Stimulated activated CD8-positive, alpha-beta memory T cell treated with anti-CD3 and anti-CD28 coated beads, Interleukin-7, amount 100 ng/mL, for 4 hours (primary cell): ENCODE measurements around the gene HILPDA.
"Not testable (repeated sequence)": the region's sequence is repeated elsewhere in the genome, so short reads cannot be mapped to it uniquely, and the experiment has no call there.

Source experiments
- DNase-seq, 2 donors: peaks; one replicate each; pipeline ENCODE4 v3.0.0-alpha.2; 2020; ENCODE audit warnings: low read depth in 2 of 2

HILPDA gene

GRCh38 chr7:128463345-128463744 lies 7.7 kb downstream of the HILPDA start:
- not testable (repeated sequence) for DNase-seq

GRCh38 chr7:128463933-128464332 lies 8.3 kb downstream of the HILPDA start:
- not testable (repeated sequence) for DNase-seq

DNA sequence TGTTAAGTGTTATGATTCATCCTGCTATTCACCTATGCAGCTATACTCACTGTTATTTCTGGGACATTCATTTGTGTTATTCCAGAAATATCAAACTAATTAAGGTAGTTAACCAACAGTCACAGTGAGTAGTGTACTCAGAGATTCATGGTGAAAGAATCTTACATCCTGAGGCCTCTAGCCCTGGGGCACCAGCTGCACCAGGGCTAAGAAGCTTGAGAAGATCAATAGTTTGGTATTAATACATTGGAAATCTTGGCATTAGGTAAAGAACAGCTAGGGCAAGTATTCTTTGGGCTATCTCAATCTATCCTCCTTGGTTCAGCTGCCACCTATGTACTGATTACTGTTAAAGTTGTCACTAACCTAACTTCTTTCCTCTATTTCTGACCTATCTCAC lies 11.2 kb downstream of the HILPDA start:
- not testable (repeated sequence) for DNase-seq

- DNase-seq = peak; percentile 80 to 86
Measured at GRCh38 chr7:128476402-128477335, 21.0 kb downstream of the HILPDA start, which contains the start of gene METTL2B. TSS of gene METTL2B (plus strand) at chr7:128476748. CDS start at chr7:128476766, 18 bp downstream.

GRCh38 chr7:128477336-128477690 lies 21.6 kb downstream of the HILPDA start:
- DNase-seq = not testable (repeated sequence)

GRCh38 chr7:128479082-128479481 lies 23.4 kb downstream of the HILPDA start:
- not testable (repeated sequence) for DNase-seq

DNA sequence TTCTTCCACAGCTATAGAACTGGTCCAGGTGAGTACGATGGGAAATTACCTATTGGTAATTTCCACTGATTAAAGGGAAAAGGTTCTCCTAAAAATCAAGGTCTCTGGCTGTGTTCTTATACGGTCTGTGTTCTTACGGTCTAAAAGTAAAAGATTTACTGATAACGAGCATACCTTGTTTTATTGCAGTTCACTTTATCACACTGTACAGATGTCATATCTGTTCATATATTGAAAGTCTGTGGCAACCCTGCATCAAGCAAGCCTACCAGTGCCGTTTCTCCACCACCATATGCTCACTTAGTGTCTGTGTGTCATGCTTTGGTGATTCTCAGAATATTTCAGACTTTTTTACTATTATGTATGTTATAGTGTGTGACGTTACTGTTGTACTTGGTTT lies 32.5 kb downstream of the HILPDA start:
- not testable (repeated sequence) for DNase-seq

- no peak for DNase-seq
Measured at GRCh38 chr7:128497405-128497804, 41.7 kb downstream of the HILPDA start.

DNA sequence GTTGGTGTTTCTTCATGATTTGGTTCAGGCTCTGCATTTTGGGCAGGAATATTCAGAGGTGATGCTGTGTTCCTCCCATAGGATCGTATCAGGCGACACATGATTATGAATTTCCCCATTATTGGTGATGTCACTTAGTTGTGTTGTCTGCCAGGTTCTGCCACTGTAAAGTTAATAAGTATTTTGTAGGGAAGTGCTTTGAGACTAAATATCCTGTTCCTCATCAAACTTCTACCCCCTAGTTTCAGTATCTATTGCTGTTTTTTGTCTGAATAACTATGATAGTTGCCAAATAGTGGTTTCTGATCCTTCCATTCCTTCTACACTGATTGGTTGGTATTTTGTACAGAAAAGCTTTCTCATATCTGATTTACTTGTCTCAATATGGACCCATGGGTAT lies 49.7 kb downstream of the HILPDA start:
- not testable (repeated sequence) for DNase-seq

GRCh38 chr7:128506819-128507218 lies 51.1 kb downstream of the HILPDA start:
- not testable (repeated sequence) for DNase-seq

DNA sequence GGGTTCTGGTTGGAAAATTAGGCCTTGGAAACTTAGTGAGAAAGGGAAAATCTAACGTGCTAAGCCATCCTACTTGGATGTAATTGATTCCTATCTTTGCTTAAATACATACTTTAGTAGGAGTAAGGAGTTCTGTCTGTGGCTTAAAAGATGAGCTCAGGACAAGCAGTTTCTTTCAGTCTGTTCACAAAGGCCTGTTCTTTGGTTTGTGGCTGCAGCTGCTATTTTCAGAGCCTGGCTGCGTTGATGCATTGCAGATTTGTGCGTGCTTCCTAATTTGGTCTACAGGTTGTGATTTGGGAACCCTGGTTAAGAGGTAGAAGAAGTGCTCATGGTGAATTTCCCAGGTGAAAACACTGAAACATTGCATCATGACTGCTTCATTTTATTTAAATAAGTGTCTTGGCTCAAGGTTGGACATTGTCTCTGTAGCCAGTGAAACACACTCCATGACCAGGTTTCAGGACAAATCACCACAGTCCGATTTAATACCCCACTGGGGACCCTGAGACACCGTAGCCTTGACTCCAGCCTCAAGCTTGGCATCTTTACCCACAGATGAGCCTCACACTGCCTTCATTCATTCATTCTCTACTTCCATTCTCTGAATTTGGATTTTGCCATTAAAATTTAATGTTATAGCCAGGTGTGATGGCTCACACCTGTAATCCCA lies 51.8 kb downstream of the HILPDA start:
- DNase-seq = not testable (repeated sequence)
